Colonic mucosa (tissue), 4 donors: ENCODE measurements around the gene METTL25. TPM values are rescaled to one million over a fixed set of nuclear protein-coding genes. Genes with fewer than 3 reads are reported as not detected.

Experiments used
- DNase-seq: peaks from one replicate; pipeline ENCODE4 v3.0.0-alpha.2; 2020
- H3K27ac ChIP-seq: fragments of 200-600 bp; one replicate; pipeline ENCODE4 v1.8.0; 2021
- H3K27me3 ChIP-seq: fragments of 200-600 bp; one replicate; pipeline ENCODE4 v1.8.0; 2021
- H3K36me3 ChIP-seq: fragments of 200-600 bp; one replicate; pipeline ENCODE4 v1.8.0; 2021
- H3K4me1 ChIP-seq: fragments of 200-600 bp; one replicate; pipeline ENCODE4 v1.8.0; 2021; ENCODE audit warnings: mild to moderate bottlenecking
- H3K4me3 ChIP-seq: fragments of 200-600 bp; one replicate; pipeline ENCODE4 v1.8.0; 2021
- H3K9ac ChIP-seq, 2 donors: one replicate each; pipeline ENCODE4 v1.7.0; 2013; ENCODE audit warnings: control low read depth in 2 of 2, low read depth in 2 of 2, low read length in 2 of 2
- H3K9me3 ChIP-seq: fragments of 200-600 bp; one replicate; pipeline ENCODE4 v1.8.0; 2021
- CTCF ChIP-seq: fragments of 200-600 bp; IDR thresholded peaks from one replicate; pipeline ENCODE4 v1.8.0; 2022; ENCODE audit warnings: antibody characterized with exemption, mild to moderate bottlenecking
- intact Hi-C: fragments of 100-400 bp; cut with DNase I; formaldehyde crosslinking; loops from one replicate; pipeline ENCODE4 v1.14.1; 2022
- total RNA-seq, 2 donors: library from RNA; stranded (reverse); fragmentation: NEBNext Ultra II Directional in 1 of 2; extraction: Animal tissue kit (Norgen Biotek cat#: 25700) in 1 of 2; gene quantifications; one replicate each; pipeline ENCODE4 v1.2.1, GENCODE V29; 2021
- donor health status: healthy.
- donor health status: DM: no; HTN: no; CAD: no.
- donor health status: DM: no; HTN: no; CAD: no.

Gene METTL25
- total RNA-seq, 2 donors from 2014 or later: 12.8 to 13.8 TPM

- no peaks in the 10 kb centered on the region for H3K36me3 ChIP-seq
- H3K4me3 ChIP-seq: no peak overlapping the region
- no peak for TF ChIP-seq CTCF
- no peaks in the 10 kb centered on the region for H3K9me3 ChIP-seq
- H3K27me3 ChIP-seq: no peaks in the 10 kb centered on the region
- no peak overlapping the region for H3K27ac ChIP-seq
- no peak overlapping the region for H3K9ac ChIP-seq
- intact Hi-C loops: no loop called here
- H3K4me1 ChIP-seq: no peaks in the 10 kb centered on the region
- no peak for DNase-seq
Measured at GRCh38 chr12:82430541-82431145, 72.3 kb downstream of the METTL25 start.

DNA sequence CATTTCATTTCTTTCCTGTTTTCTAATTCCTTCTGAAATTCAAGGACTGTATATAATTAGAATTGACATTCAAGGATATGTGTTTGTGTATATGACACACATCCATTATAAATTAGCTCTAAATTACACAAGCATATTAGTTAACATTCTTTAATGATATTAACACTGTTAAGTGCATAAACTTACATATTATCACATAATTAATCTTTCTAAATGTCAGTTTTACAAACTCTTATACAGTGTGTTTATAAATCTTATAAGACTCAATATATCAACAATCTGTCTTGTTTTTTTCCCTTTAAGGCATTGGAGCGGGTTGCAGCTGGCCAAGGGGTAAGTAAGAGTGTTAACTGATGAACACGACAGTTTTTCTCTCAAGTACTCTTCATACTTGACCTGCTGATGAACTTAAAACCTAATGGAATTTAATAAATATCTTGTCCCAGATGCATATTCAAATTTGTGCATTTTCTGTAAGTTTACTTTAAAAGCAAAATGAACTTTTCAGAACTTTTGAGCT is 76.1 kb downstream of the METTL25 start:
- intact Hi-C loops: no loop called here
- no peak for DNase-seq
- H3K27ac ChIP-seq: no peak overlapping the region
- no peaks in the 10 kb centered on the region for H3K36me3 ChIP-seq
- H3K9me3 ChIP-seq: no peaks in the 10 kb centered on the region
- no peak overlapping the region for H3K4me3 ChIP-seq
- no peak for TF ChIP-seq CTCF
- H3K9ac ChIP-seq: no peak overlapping the region
- no peaks in the 10 kb centered on the region for H3K27me3 ChIP-seq
- no peaks in the 10 kb centered on the region for H3K4me1 ChIP-seq

DNA sequence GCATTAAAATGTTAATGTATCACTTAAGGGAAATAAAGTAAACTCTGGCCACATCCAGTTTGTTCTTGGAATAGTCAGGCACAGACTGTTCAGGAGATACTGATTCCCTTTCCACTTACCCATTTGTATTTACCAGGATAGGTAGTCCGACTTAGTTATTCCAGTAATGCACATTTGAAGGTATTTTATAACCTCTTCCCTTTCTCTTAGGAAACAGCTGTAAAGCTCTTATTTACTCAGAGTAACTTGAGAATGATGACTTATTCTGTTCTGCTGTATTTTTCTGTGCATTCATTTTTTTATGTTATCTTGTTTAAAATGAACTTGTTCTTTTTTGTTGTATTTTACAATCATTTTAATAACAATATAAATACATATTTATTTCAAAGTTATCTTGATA is 78.0 kb downstream of the METTL25 start:
- intact Hi-C loops: no loop called here
- Histone ChIP-seq H3K27ac (no peak overlapping the region), H3K4me3 (no peak overlapping the region), H3K27me3 (no peaks in the 10 kb centered on the region), H3K4me1 (no peaks in the 10 kb centered on the region), H3K9ac (no peak overlapping the region), H3K9me3 (no peaks in the 10 kb centered on the region), H3K36me3 (no peaks in the 10 kb centered on the region)
- TF ChIP-seq CTCF: no peak
- no peak for DNase-seq

GRCh38 chr12:82437744-82438143 is 79.4 kb downstream of the METTL25 start:
- no peaks in the 10 kb centered on the region for H3K27me3 ChIP-seq
- intact Hi-C loops: no loop called here
- H3K4me3 ChIP-seq: no peak overlapping the region
- no peak overlapping the region for H3K27ac ChIP-seq
- H3K9ac ChIP-seq: no peak overlapping the region
- TF ChIP-seq CTCF: no peak
- no peak for DNase-seq
- no peaks in the 10 kb centered on the region for H3K4me1 ChIP-seq
- no peaks in the 10 kb centered on the region for H3K36me3 ChIP-seq
- H3K9me3 ChIP-seq: no peaks in the 10 kb centered on the region

GRCh38 chr12:82438356-82438755 is 80.0 kb downstream of the METTL25 start:
- H3K4me3 ChIP-seq: no peak overlapping the region
- H3K36me3 ChIP-seq: no peaks in the 10 kb centered on the region
- intact Hi-C loops: no loop called here
- no peaks in the 10 kb centered on the region for H3K9me3 ChIP-seq
- no peak overlapping the region for H3K27ac ChIP-seq
- TF ChIP-seq CTCF: no peak
- no peak for DNase-seq
- no peaks in the 10 kb centered on the region for H3K27me3 ChIP-seq
- H3K9ac ChIP-seq: no peak overlapping the region
- no peaks in the 10 kb centered on the region for H3K4me1 ChIP-seq
